Central memory CD8-positive, alpha-beta T cell (primary cell): Measurements from ENCODE around the gene EVL.
A peak's percentile ranks its signal among the peaks of the same experiment; 100 is the strongest.

Source experiments
- ATAC-seq: fragments of 150-1000 bp; cut with Tn5 transposase; replicated peaks from 2 replicates; pipeline ENCODE4 v1.10.0; 2022; ENCODE audit warnings: mild to moderate bottlenecking, moderate FRiP score, moderate number of reproducible peaks; ENCODE audit not compliant: poor library complexity, severe bottlenecking; ENCODE audit errors: extremely low read depth
- DNase-seq, 2 donors: peaks; one replicate each; pipeline ENCODE4 v3.0.0; 2021; ENCODE audit warnings: low spot score in 2 of 2
- H3K27ac Mint-ChIP-seq: one replicate; pipeline ENCODE4 v1.8.0; 2022; ENCODE audit warnings: low read depth, mild to moderate bottlenecking, moderate library complexity, mixed read lengths
- H3K27me3 Mint-ChIP-seq: one replicate; pipeline ENCODE4 v1.8.0; 2022; ENCODE audit warnings: mixed read lengths
- H3K36me3 Mint-ChIP-seq: one replicate; pipeline ENCODE4 v1.8.0; 2022; ENCODE audit warnings: mild to moderate bottlenecking, moderate library complexity, mixed read lengths; ENCODE audit not compliant: insufficient read depth
- H3K4me1 Mint-ChIP-seq: one replicate; pipeline ENCODE4 v1.8.0; 2022; ENCODE audit warnings: mixed read lengths
- H3K4me3 Mint-ChIP-seq: one replicate; pipeline ENCODE4 v1.8.0; 2022; ENCODE audit warnings: mild to moderate bottlenecking, moderate library complexity, mixed read lengths
- H3K9me3 Mint-ChIP-seq: one replicate; pipeline ENCODE4 v1.8.0; 2022; ENCODE audit warnings: mixed read lengths

The EVL gene

GRCh38 chr14:100072783-100073346 is 7.6 kb downstream of the EVL start:
- ATAC-seq (no peak), DNase-seq (peak; percentile 45 to 46)
- Mint-ChIP-seq H3K4me1 (peaks cover 89% of the 10 kb centered on the region), H3K9me3 (no peaks in the 10 kb centered on the region), H3K27ac (peak overlapping the region; percentile 96), H3K36me3 (peaks cover 79% of the 10 kb centered on the region), H3K4me3 (peak overlapping the region; percentile 85), H3K27me3 (no peaks in the 10 kb centered on the region)

GRCh38 chr14:100073576-100074430 is 8.6 kb downstream of the EVL start:
- Mint-ChIP-seq H3K27ac (peak overlapping the region; percentile 96), H3K4me3 (peak overlapping the region; percentile 85), H3K9me3 (no peaks in the 10 kb centered on the region), H3K27me3 (no peaks in the 10 kb centered on the region), H3K4me1 (peaks cover 90% of the 10 kb centered on the region), H3K36me3 (peaks cover 74% of the 10 kb centered on the region)
- ATAC-seq = no peak
- DNase-seq = no peak

GRCh38 chr14:100074431-100075100 is 9.3 kb downstream of the EVL start:
- ATAC-seq = no peak
- Mint-ChIP-seq H3K4me1 (peaks cover 92% of the 10 kb centered on the region), H3K27ac (peak overlapping the region; percentile 96), H3K4me3 (peak overlapping the region; percentile 85), H3K27me3 (no peaks in the 10 kb centered on the region), H3K36me3 (peaks cover 71% of the 10 kb centered on the region), H3K9me3 (no peaks in the 10 kb centered on the region)
- DNase-seq = no peak

- ATAC-seq (no peak), DNase-seq (no peak)
- H3K4me1 Mint-ChIP-seq = peaks cover 90% of the 10 kb centered on the region
- peak overlapping the region; percentile 85 for H3K4me3 Mint-ChIP-seq
- no peaks in the 10 kb centered on the region for H3K27me3 Mint-ChIP-seq
- peaks cover 62% of the 10 kb centered on the region for H3K36me3 Mint-ChIP-seq
- no peaks in the 10 kb centered on the region for H3K9me3 Mint-ChIP-seq
- peak overlapping the region; percentile 96 for H3K27ac Mint-ChIP-seq
Observed at GRCh38 chr14:100075681-100076080, 10.5 kb downstream of the EVL start.

GRCh38 chr14:100076133-100076532 is 10.9 kb downstream of the EVL start:
- H3K4me1 Mint-ChIP-seq = peaks cover 90% of the 10 kb centered on the region
- no peak for ATAC-seq
- H3K27ac Mint-ChIP-seq = peak overlapping the region; percentile 96
- peaks cover 59% of the 10 kb centered on the region for H3K36me3 Mint-ChIP-seq
- peak overlapping the region; percentile 85 for H3K4me3 Mint-ChIP-seq
- no peaks in the 10 kb centered on the region for H3K9me3 Mint-ChIP-seq
- H3K27me3 Mint-ChIP-seq = no peaks in the 10 kb centered on the region
- DNase-seq = no peak

GRCh38 chr14:100076606-100077005 is 11.4 kb downstream of the EVL start:
- H3K27ac Mint-ChIP-seq = peak overlapping the region; percentile 96

GRCh38 chr14:100077441-100077840 is 12.2 kb downstream of the EVL start:
- peaks cover 57% of the 10 kb centered on the region for H3K36me3 Mint-ChIP-seq
- DNase-seq (no peak), ATAC-seq (no peak)
- H3K4me3 Mint-ChIP-seq = peak overlapping the region; percentile 85
- no peaks in the 10 kb centered on the region for H3K27me3 Mint-ChIP-seq
- peaks cover 97% of the 10 kb centered on the region for H3K4me1 Mint-ChIP-seq
- H3K9me3 Mint-ChIP-seq = no peaks in the 10 kb centered on the region
- H3K27ac Mint-ChIP-seq = peak overlapping the region; percentile 96

More at GRCh38 chr14:100076606-100077005, 11.4 kb downstream of the EVL start:
- DNase-seq (no peak), ATAC-seq (no peak)
- Mint-ChIP-seq H3K4me3 (peak overlapping the region; percentile 85), H3K27me3 (no peaks in the 10 kb centered on the region), H3K4me1 (peaks cover 91% of the 10 kb centered on the region), H3K9me3 (no peaks in the 10 kb centered on the region), H3K36me3 (peaks cover 62% of the 10 kb centered on the region)

- peaks cover 97% of the 10 kb centered on the region for H3K4me1 Mint-ChIP-seq
- H3K9me3 Mint-ChIP-seq = no peaks in the 10 kb centered on the region
- no peaks in the 10 kb centered on the region for H3K27me3 Mint-ChIP-seq
- peak overlapping the region; percentile 96 for H3K27ac Mint-ChIP-seq
- no peak for DNase-seq
- H3K36me3 Mint-ChIP-seq = peaks cover 55% of the 10 kb centered on the region
- ATAC-seq = no peak
- H3K4me3 Mint-ChIP-seq = peak overlapping the region; percentile 85
Observed at GRCh38 chr14:100078216-100078803, 13.1 kb downstream of the EVL start.

- H3K27ac Mint-ChIP-seq = peak overlapping the region; percentile 96
- H3K9me3 Mint-ChIP-seq = no peaks in the 10 kb centered on the region
- peaks cover 95% of the 10 kb centered on the region for H3K4me1 Mint-ChIP-seq
- H3K36me3 Mint-ChIP-seq = peaks cover 53% of the 10 kb centered on the region
- DNase-seq = peak; percentile 68 to 83
- peak; percentile 91 for ATAC-seq
- H3K4me3 Mint-ChIP-seq = peak overlapping the region; percentile 85
- no peaks in the 10 kb centered on the region for H3K27me3 Mint-ChIP-seq
Observed at GRCh38 chr14:100078997-100079725, 13.9 kb downstream of the EVL start.

- H3K4me3 Mint-ChIP-seq = peak overlapping the region; percentile 85
- H3K27ac Mint-ChIP-seq = peak overlapping the region; percentile 96
- H3K4me1 Mint-ChIP-seq = peaks cover 95% of the 10 kb centered on the region
- peaks cover 53% of the 10 kb centered on the region for H3K36me3 Mint-ChIP-seq
- no peak for DNase-seq
- H3K27me3 Mint-ChIP-seq = no peaks in the 10 kb centered on the region
- no peaks in the 10 kb centered on the region for H3K9me3 Mint-ChIP-seq
- no peak for ATAC-seq
Observed at GRCh38 chr14:100079726-100080005, 14.4 kb downstream of the EVL start.

GRCh38 chr14:100080206-100080605 is 15.0 kb downstream of the EVL start:
- H3K36me3 Mint-ChIP-seq = peaks cover 53% of the 10 kb centered on the region

GRCh38 chr14:100081997-100082625 is 16.9 kb downstream of the EVL start:
- no peak for DNase-seq
- Mint-ChIP-seq H3K9me3 (no peaks in the 10 kb centered on the region), H3K4me3 (peak overlapping the region; percentile 75), H3K4me1 (peaks cover 88% of the 10 kb centered on the region), H3K36me3 (peaks cover 62% of the 10 kb centered on the region), H3K27me3 (no peaks in the 10 kb centered on the region), H3K27ac (peak overlapping the region; percentile 71)
- no peak for ATAC-seq

More at GRCh38 chr14:100080206-100080605, 15.0 kb downstream of the EVL start:
- peaks cover 94% of the 10 kb centered on the region for H3K4me1 Mint-ChIP-seq
- no peak overlapping the region for H3K27ac Mint-ChIP-seq
- H3K27me3 Mint-ChIP-seq = no peaks in the 10 kb centered on the region
- peak overlapping the region; percentile 85 for H3K4me3 Mint-ChIP-seq
- H3K9me3 Mint-ChIP-seq = no peaks in the 10 kb centered on the region
- DNase-seq = no peak
- ATAC-seq = no peak
